HepG2 (cell line): ENCODE measurements around the gene SGSH. TPM values are rescaled to one million over a fixed set of nuclear protein-coding genes. Genes with fewer than 3 reads are reported as not detected.

ENCODE experiments used
- ATF1 ChIP-seq: IDR thresholded peaks from 2 replicates; pipeline ENCODE4 v1.6.1; 2016; ENCODE audit warnings: mild to moderate bottlenecking, control low read depth
- HCFC1 ChIP-seq: fragments of 150-350 bp; IDR thresholded peaks from 2 replicates; pipeline ENCODE4 v1.6.1; 2014; ENCODE audit warnings: low read depth, low read length
- IRX3 ChIP-seq: sonication (generic); formaldehyde crosslinking; IDR thresholded peaks from 2 replicates; pipeline ENCODE4 v1.8.1; 2023; ENCODE audit warnings: mild to moderate bottlenecking, low read depth, missing genetic modification reagents, borderline replicate concordance
- MAFF ChIP-seq: IDR thresholded peaks from 2 replicates; pipeline ENCODE4 v1.6.1; 2011; ENCODE audit warnings: low read depth, low read length, improper control_type of control experiment
- MIER3 ChIP-seq: IDR thresholded peaks from 2 replicates; pipeline ENCODE4 v1.6.1; 2016; ENCODE audit warnings: missing compliant biosample characterization, borderline replicate concordance
- NFYC ChIP-seq: IDR thresholded peaks from 2 replicates; pipeline ENCODE4 v1.6.1; 2016; ENCODE audit warnings: missing genetic modification reagents, missing compliant biosample characterization
- NR2F6 ChIP-seq, 2 experiments: IDR thresholded peaks; 2 replicates each; pipeline ENCODE4 v1.6.1; 2016; ENCODE audit warnings: antibody characterized with exemption in 1 of 2, mild to moderate bottlenecking in 1 of 2
- PCBP1 ChIP-seq: fragments of 200-400 bp; formaldehyde crosslinking; IDR thresholded peaks from 2 replicates; pipeline ENCODE4 v1.6.1; 2017; ENCODE audit warnings: mild to moderate bottlenecking, low read depth, low read length, borderline replicate concordance
- PLRG1 ChIP-seq: fragments of 450-650 bp; conservative IDR thresholded peaks from 2 replicates; pipeline ENCODE4 v1.6.1; 2016
- SMARCE1 ChIP-seq: fragments of 450-650 bp; IDR thresholded peaks from 2 replicates; pipeline ENCODE4 v1.6.1; 2017; ENCODE audit warnings: borderline replicate concordance
- SP1 ChIP-seq, 2 experiments: fragments of 450-650 bp in 1 of 2; sonication (generic) in 1 of 2; formaldehyde crosslinking in 1 of 2; IDR thresholded peaks; 2 replicates each; pipeline versions ENCODE4 v1.4.0 to v1.6.1; 2016 to 2020; ENCODE audit warnings: missing genetic modification reagents in 1 of 2
- USF2 ChIP-seq, 2 experiments: sonication (generic) in 1 of 2; formaldehyde crosslinking in 1 of 2; IDR thresholded peaks; 2 replicates each; pipeline versions ENCODE4 v1.5.1 to v1.6.1; 2011 to 2020; ENCODE audit warnings: borderline replicate concordance in 1 of 2, low read depth in 1 of 2, low read length in 1 of 2, mild to moderate bottlenecking in 1 of 2, missing genetic modification reagents in 1 of 2, moderate library complexity in 1 of 2
- ZBTB49 ChIP-seq: sonication (generic); formaldehyde crosslinking; IDR thresholded peaks from 2 replicates; pipeline ENCODE4 v1.4.0; 2020; ENCODE audit warnings: missing genetic modification reagents, borderline replicate concordance
- ZMYM3 ChIP-seq: sonication (generic); formaldehyde crosslinking; IDR thresholded peaks from 2 replicates; pipeline ENCODE4 v1.5.1; 2020; ENCODE audit warnings: mild to moderate bottlenecking, missing genetic modification reagents
- ZMYM4 ChIP-seq: sonication (generic); formaldehyde crosslinking; IDR thresholded peaks from 2 replicates; pipeline ENCODE4 v1.8.1; 2023; ENCODE audit warnings: mild to moderate bottlenecking, missing genetic modification reagents
- ZNF230 ChIP-seq: sonication (generic); formaldehyde crosslinking; IDR thresholded peaks from 2 replicates; pipeline ENCODE4 v1.4.0; 2020; ENCODE audit warnings: mild to moderate bottlenecking, missing genetic modification reagents
- ZNF317 ChIP-seq: sonication (generic); formaldehyde crosslinking; IDR thresholded peaks from 2 replicates; pipeline ENCODE4 v1.5.0; 2020; ENCODE audit warnings: mild to moderate bottlenecking, missing genetic modification reagents
- polyA plus RNA-seq, 8 experiments: library from polyadenylated mRNA; depleted of rRNA in 3 of 8; stranded (reverse) in 7 of 8; unstranded in 1 of 8; fragments of >200 nt; fragmentation: Illumina TruSeq in 4 of 8; extraction: Trizol in 4 of 8; gene quantifications; 2 replicates each; pipeline versions ENCODE4 v1.2.1 to v1.2.3, GENCODE V29; 2011 to 2016; ENCODE audit warnings: low read depth in 4 of 8, missing spikeins in 1 of 8, mixed read lengths in 1 of 8; ENCODE audit not compliant: insufficient read depth in 1 of 8
- total RNA-seq, 5 experiments: library from RNA; depleted of rRNA; stranded (reverse); fragments of >200 nt; fragmentation: Illumina TruSeq; extraction: Trizol; gene quantifications; 2 replicates each; pipeline ENCODE4 v1.2.3, GENCODE V29; 2016; ENCODE audit warnings: low read depth in 1 of 5
- TF ChIP-seq, protein P1 (sequence below): sonication (generic); formaldehyde crosslinking; IDR thresholded peaks from 2 replicates; pipeline ENCODE4 v1.4.0; 2020; ENCODE audit warnings: missing genetic modification reagents, low read depth, mild to moderate bottlenecking, borderline replicate concordance
- TF ChIP-seq, protein P2 (sequence below): IDR thresholded peaks from 2 replicates; pipeline ENCODE4 v1.6.1; 2016; ENCODE audit warnings: mild to moderate bottlenecking

SGSH gene
- total and polyA plus RNA-seq, 2 of the 13 experiments (the other 11 are each of a cell fraction or from before 2014, with no cell fraction given), result 12.2 to 17.6 TPM

- TF ChIP-seq ZNF317 (CRISPR knock-in tag), result no peak
- TF ChIP-seq ZMYM4 (CRISPR knock-in tag), result no peak
- peak; percentile 92 for TF ChIP-seq ZNF230
- TF ChIP-seq ZBTB49 (CRISPR knock-in tag), result no peak
- TF ChIP-seq ZMYM3, result peak; percentile 27; the same call in 1 of the 2 replicates
- peak; percentile 35; the same call in 1 of the 2 replicates for TF ChIP-seq NFYC (CRISPR knock-in tag)
- TF ChIP-seq MAFF, result no peak
- TF ChIP-seq ATF1 (CRISPR knock-in tag), result no peak
- TF ChIP-seq USF2 (IDR thresholded peaks at IDR 0.05; ENCODE audit: low read depth, low read length), result peak; percentile 30; the same call in 1 of the 2 replicates
- TF ChIP-seq USF2 (CRISPR knock-in tag; IDR thresholded peaks at IDR 0.05; ENCODE audit: borderline replicate concordance), result peak; percentile 57; the same call in 1 of the 2 replicates
- TF ChIP-seq MIER3 (CRISPR knock-in tag), result 0 out of 2 replicates have a peak, but pooled peaks have one; percentile 14
- TF ChIP-seq PCBP1, result no peak
- TF ChIP-seq PLRG1, result no peak
- no peak for TF ChIP-seq HCFC1
- TF ChIP-seq SP1 (IDR thresholded peaks at IDR 0.05), result no peak
- TF ChIP-seq SP1 (CRISPR knock-in tag; IDR thresholded peaks at IDR 0.05), result peak; percentile 77
- TF ChIP-seq IRX3 (CRISPR knock-in tag), result 0 out of 2 replicates have a peak, but pooled peaks have one; percentile 65
- no peak for TF ChIP-seq SMARCE1
- TF ChIP-seq, protein P1, sequence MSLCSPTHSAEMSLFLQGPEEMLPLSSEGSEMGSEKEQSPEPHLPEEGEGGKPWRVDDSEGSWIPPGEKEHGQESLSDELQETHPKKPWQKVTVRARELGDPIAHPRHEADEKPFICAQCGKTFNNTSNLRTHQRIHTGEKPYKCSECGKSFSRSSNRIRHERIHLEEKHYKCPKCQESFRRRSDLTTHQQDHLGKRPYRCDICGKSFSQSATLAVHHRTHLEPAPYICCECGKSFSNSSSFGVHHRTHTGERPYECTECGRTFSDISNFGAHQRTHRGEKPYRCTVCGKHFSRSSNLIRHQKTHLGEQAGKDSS (CRISPR knock-in tag), result 0 out of 2 replicates have a peak, but pooled peaks have one; percentile 59
- no peak for TF ChIP-seq NR2F6 (IDR thresholded peaks at IDR 0.05)
- TF ChIP-seq NR2F6 (CRISPR knock-in tag; IDR thresholded peaks at IDR 0.05), result peak; percentile 18; the same call in 1 of the 2 replicates
- TF ChIP-seq, protein P2, sequence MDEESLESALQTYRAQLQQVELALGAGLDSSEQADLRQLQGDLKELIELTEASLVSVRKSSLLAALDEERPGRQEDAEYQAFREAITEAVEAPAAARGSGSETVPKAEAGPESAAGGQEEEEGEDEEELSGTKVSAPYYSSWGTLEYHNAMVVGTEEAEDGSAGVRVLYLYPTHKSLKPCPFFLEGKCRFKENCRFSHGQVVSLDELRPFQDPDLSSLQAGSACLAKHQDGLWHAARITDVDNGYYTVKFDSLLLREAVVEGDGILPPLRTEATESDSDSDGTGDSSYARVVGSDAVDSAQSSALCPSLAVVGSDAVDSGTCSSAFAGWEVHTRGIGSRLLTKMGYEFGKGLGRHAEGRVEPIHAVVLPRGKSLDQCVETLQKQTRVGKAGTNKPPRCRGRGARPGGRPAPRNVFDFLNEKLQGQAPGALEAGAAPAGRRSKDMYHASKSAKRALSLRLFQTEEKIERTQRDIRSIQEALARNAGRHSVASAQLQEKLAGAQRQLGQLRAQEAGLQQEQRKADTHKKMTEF (CRISPR knock-in tag), result peak; percentile 42; the same call in 1 of the 2 replicates
Observed at GRCh38 chr17:80220054-80220735, at the start of gene SGSH, which contains the start of gene SLC26A11 (continued).
